22Rv1 (cell line): ENCODE data around the gene PPCDC.
"Not testable (repeated sequence)": the region's sequence is repeated elsewhere in the genome, so short reads cannot be mapped to it uniquely, and the experiment has no call there.

Source experiments
- H3K27ac ChIP-seq: fragments of 450-650 bp; 2 replicates; pipeline ENCODE4 v1.5.1; 2017
- CTCF ChIP-seq: fragments of 450-650 bp; IDR thresholded peaks from 2 replicates; pipeline ENCODE4 v1.5.1; 2017; ENCODE audit warnings: mild to moderate bottlenecking
- ZFX ChIP-seq: fragments of 450-650 bp; IDR thresholded peaks from 2 replicates; pipeline ENCODE4 v1.6.1; 2017; ENCODE audit warnings: antibody characterized with exemption, borderline replicate concordance

PPCDC gene

DNA sequence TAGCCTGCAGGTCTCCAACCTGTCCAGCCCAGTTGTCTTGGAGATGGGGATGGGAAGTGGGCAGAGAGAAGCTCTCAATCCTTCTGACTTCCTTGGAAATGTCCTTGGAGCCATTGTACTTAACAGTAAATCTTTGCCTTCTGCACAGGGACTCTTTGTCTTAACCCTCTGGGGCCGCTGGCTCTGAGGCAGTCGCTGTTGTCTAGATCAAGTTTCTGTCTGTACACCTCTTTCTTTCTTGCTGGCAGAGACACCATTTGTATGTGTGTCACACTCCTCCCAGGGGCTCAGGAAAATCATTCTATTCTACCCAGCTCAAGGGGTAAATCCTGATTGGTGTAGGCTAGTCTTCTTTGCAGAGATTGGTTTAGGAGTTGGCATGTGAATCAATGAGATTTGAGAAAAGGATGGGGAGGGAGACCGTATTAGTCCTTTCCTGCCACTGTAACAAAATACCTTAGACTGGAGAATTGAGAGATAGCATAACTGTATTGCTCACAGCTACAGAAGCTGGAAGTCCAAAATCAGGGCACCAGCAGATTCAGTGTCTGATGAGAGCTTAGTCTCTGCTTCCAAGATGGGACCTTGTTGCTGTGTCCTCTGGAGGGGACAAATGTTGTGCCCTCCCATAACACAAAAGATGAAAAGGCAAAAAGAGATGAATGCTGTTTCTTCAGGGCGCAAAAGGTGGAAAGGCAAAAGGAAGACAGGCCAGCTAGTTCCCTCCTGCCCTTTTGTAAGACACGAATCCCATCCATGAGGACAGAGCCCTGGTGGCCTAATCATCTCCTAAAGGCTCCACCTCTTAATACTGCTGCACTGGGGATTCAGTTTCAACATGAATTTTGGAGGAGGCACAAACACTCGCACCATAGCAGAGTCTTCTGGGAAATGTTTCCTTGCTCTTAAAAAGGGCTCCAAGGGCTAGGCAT lies 66.3 kb downstream of the PPCDC start:
- TF ChIP-seq ZFX (no peak), CTCF (no peak)
- H3K27ac ChIP-seq, result no peak overlapping the region

- H3K27ac ChIP-seq, result no peak overlapping the region
- TF ChIP-seq CTCF (no peak), ZFX (no peak)
Measured at GRCh38 chr15:75090388-75090734, 67.0 kb downstream of the PPCDC start.

DNA sequence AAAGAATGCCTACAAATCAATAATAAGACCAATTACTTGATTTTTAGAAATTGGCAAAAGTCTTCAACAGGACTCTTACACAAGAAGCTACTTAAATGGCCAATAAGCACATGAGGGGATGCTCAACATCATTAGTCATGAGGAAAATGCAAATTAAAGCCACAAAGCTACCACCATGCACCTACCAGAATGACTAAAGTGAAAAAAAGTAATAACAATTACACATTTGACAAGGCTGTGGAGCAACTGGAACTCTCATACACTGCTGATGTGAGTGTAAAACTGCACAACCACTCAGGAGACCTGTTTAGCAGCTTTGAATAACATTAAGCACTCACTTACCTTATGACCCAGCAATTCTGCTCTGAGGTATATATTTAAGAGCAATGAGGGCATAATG lies 68.4 kb downstream of the PPCDC start:
- H3K27ac ChIP-seq, result no peak overlapping the region
- TF ChIP-seq CTCF (no peak), ZFX (no peak)

GRCh38 chr15:75094961-75095478 lies 71.6 kb downstream of the PPCDC start:
- H3K27ac ChIP-seq, result not testable (repeated sequence)

DNA sequence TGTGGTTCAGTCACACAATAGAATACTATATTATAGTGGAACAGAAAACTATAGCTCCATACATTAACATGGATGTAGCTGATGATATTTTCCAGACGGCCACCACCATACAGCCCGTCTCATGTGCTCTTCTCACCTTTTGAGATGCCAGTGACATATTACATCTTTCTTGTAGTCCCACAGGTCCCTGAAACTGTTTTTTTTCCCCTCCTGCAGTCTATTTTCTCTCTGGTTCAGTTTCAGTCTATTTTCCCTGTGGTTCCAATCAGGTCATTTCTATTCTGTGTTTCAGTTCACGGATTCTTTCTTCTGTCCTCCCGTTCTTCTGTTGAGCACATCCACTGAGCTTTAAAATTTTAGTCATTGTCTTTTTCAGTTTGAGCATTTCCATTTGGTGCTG lies 72.2 kb downstream of the PPCDC start:
- H3K27ac ChIP-seq, result no peak overlapping the region
- TF ChIP-seq ZFX (no peak), CTCF (no peak)

- TF ChIP-seq CTCF, result no peak
- no peak for TF ChIP-seq ZFX
- no peak overlapping the region for H3K27ac ChIP-seq
Measured at GRCh38 chr15:75097939-75098338, 74.5 kb downstream of the PPCDC start.

- TF ChIP-seq CTCF (no peak), ZFX (no peak)
- no peak overlapping the region for H3K27ac ChIP-seq
Measured at GRCh38 chr15:75098404-75098803, 75.0 kb downstream of the PPCDC start.
